ENCODE data around the gene CCL28. TPM values are rescaled to one million over a fixed set of nuclear protein-coding genes. Genes with fewer than 3 reads are reported as not detected.

CCL28 gene
- total and polyA plus RNA-seq, 8 donors = 0.45 to 23.3 (median 8.9) TPM; not detected in 1

- H3K9me3 ChIP-seq = no peaks in the 10 kb centered on the region
- no peaks in the 10 kb centered on the region for H3K27me3 ChIP-seq
- no peaks in the 10 kb centered on the region for H3K36me3 ChIP-seq
- no peak overlapping the region for H3K4me3 ChIP-seq
- intact Hi-C loops (cut with DNase I; ENCODE audit: low total_unique reads) = no loop called here
- no peak overlapping the region for H3K27ac ChIP-seq
- 53 to 65% (median 61%) methylated on average over 3 of the region's 3 CpGs for WGBS, 5 donors
- DNase-seq = no peak
- H3K4me1 ChIP-seq = no peaks in the 10 kb centered on the region
- TF ChIP-seq POLR2AphosphoS5 (IDR thresholded peaks at IDR 0.05) (no peak), POLR2A (IDR thresholded peaks at IDR 0.05) (no peak), CTCF (IDR thresholded peaks at IDR 0.05) (no peak), EP300 (IDR thresholded peaks at IDR 0.05) (no peak)
These were observed 60.1 kb downstream of the CCL28 start for GRCh38 chr5:43352131-43352530.

GRCh38 chr5:43348861-43349363, 63.3 kb downstream of the CCL28 start:
- DNase-seq = no peak
- Histone ChIP-seq H3K27ac (no peak overlapping the region), H3K4me3 (no peak overlapping the region), H3K9me3 (no peaks in the 10 kb centered on the region), H3K36me3 (no peaks in the 10 kb centered on the region), H3K4me1 (no peaks in the 10 kb centered on the region), H3K27me3 (no peaks in the 10 kb centered on the region)
- intact Hi-C loops (cut with DNase I; ENCODE audit: low total_unique reads) = no loop called here
- WGBS, 5 donors = 74 to 95% (median 92%) methylated on average over 1 of the region's 1 CpG
- TF ChIP-seq POLR2AphosphoS5 (IDR thresholded peaks at IDR 0.05) = no peak
- no peak for TF ChIP-seq CTCF (IDR thresholded peaks at IDR 0.05)
- TF ChIP-seq EP300 (IDR thresholded peaks at IDR 0.05) = no peak
- no peak for TF ChIP-seq POLR2A (IDR thresholded peaks at IDR 0.05)

GRCh38 chr5:43348207-43348606, 64.0 kb downstream of the CCL28 start:
- no peak for TF ChIP-seq EP300 (IDR thresholded peaks at IDR 0.05)
- no peak for TF ChIP-seq POLR2A (IDR thresholded peaks at IDR 0.05)
- no peak for TF ChIP-seq CTCF (IDR thresholded peaks at IDR 0.05)
- no peak for TF ChIP-seq POLR2AphosphoS5 (IDR thresholded peaks at IDR 0.05)
- Histone ChIP-seq H3K36me3 (no peaks in the 10 kb centered on the region), H3K9me3 (no peaks in the 10 kb centered on the region), H3K4me3 (no peak overlapping the region), H3K27ac (no peak overlapping the region), H3K27me3 (no peaks in the 10 kb centered on the region), H3K4me1 (no peaks in the 10 kb centered on the region)
- DNase-seq = peak in 1 of 2 donors; percentile 20
- 37 to 44% (median 38%) methylated on average over 4 of the region's 4 CpGs for WGBS, 5 donors
- intact Hi-C loops (cut with DNase I; ENCODE audit: low total_unique reads) = no loop called here

GRCh38 chr5:43338862-43339261, 73.3 kb downstream of the CCL28 start:
- Histone ChIP-seq H3K27ac (no peak overlapping the region), H3K9me3 (peaks cover 0 to 49% (median 36%) of the 10 kb centered on the region in 4 donors), H3K4me3 (no peak overlapping the region), H3K4me1 (no peaks in the 10 kb centered on the region), H3K27me3 (no peaks in the 10 kb centered on the region), H3K36me3 (no peaks in the 10 kb centered on the region)
- no peak for DNase-seq
- 76 to 91% (median 88%) methylated on average over 1 of the region's 1 CpG for WGBS, 5 donors
- TF ChIP-seq POLR2AphosphoS5 (IDR thresholded peaks at IDR 0.05) (no peak), POLR2A (IDR thresholded peaks at IDR 0.05) (no peak)
- intact Hi-C loops (cut with DNase I; ENCODE audit: low total_unique reads) = no loop called here

GRCh38 chr5:43336159-43336558, 76.0 kb downstream of the CCL28 start:
- H3K36me3 ChIP-seq = no peaks in the 10 kb centered on the region
- H3K27me3 ChIP-seq = no peaks in the 10 kb centered on the region
- H3K4me3 ChIP-seq = no peak overlapping the region
- no peaks in the 10 kb centered on the region for H3K4me1 ChIP-seq
- TF ChIP-seq POLR2A (IDR thresholded peaks at IDR 0.05) = no peak
- no peak overlapping the region for H3K27ac ChIP-seq
- intact Hi-C loops (cut with DNase I; ENCODE audit: low total_unique reads) = no loop called here
- DNase-seq = no peak
- peaks cover 0 to 45% (median 35%) of the 10 kb centered on the region in 4 donors for H3K9me3 ChIP-seq
- WGBS, 5 donors = 56 to 81% (median 72%) methylated on average over 2 of the region's 2 CpGs
